IMR-90 (cell line): Measurements from ENCODE around the gene RASAL1.

ENCODE experiments used
- CEBPB ChIP-seq: IDR thresholded peaks from 2 replicates; pipeline ENCODE4 v1.6.1; 2012; ENCODE audit warnings: low read depth, low read length, improper control_type of control experiment
- CHD1 ChIP-seq: IDR thresholded peaks from 2 replicates; pipeline ENCODE4 v1.6.1; 2012; ENCODE audit warnings: low read depth, low read length, improper control_type of control experiment
- CTCF ChIP-seq: conservative IDR thresholded peaks from 2 replicates; pipeline ENCODE4 v1.5.1; 2012; ENCODE audit warnings: mild to moderate bottlenecking, low read depth, low read length, improper control_type of control experiment
- ELK1 ChIP-seq: fragments of 150-350 bp; IDR thresholded peaks from 2 replicates; pipeline ENCODE4 v1.6.1; 2016; ENCODE audit warnings: low read depth, mild to moderate bottlenecking, low read length, moderate library complexity, borderline replicate concordance
- FOS ChIP-seq: fragments of 150-350 bp; IDR thresholded peaks from 2 replicates; pipeline ENCODE4 v1.6.1; 2016; ENCODE audit warnings: low read depth, low read length
- MAFK ChIP-seq: IDR thresholded peaks from 2 replicates; pipeline ENCODE4 v1.6.1; 2012; ENCODE audit warnings: low read depth, low read length, improper control_type of control experiment
- MXI1 ChIP-seq: IDR thresholded peaks from 2 replicates; pipeline ENCODE4 v1.6.1; 2012; ENCODE audit warnings: low read depth, mild to moderate bottlenecking, low read length, moderate library complexity, borderline replicate concordance
- NFE2L2 ChIP-seq: fragments of 150-350 bp; IDR thresholded peaks from 2 replicates; pipeline ENCODE4 v1.6.1; 2016; ENCODE audit warnings: low read depth, mild to moderate bottlenecking, low read length
- POLR2A ChIP-seq: IDR thresholded peaks from 2 replicates; pipeline ENCODE4 v1.6.1; 2012; ENCODE audit warnings: mild to moderate bottlenecking, low read depth, low read length
- RAD21 ChIP-seq: IDR thresholded peaks from 2 replicates; pipeline ENCODE4 v1.6.1; 2012; ENCODE audit warnings: low read length, improper control_type of control experiment
- RCOR1 ChIP-seq: IDR thresholded peaks from 2 replicates; pipeline ENCODE4 v1.6.1; 2012; ENCODE audit warnings: mild to moderate bottlenecking, low read length, improper control_type of control experiment; ENCODE audit not compliant: insufficient replicate concordance
- RFX5 ChIP-seq: IDR thresholded peaks from 2 replicates; pipeline ENCODE4 v1.8.0; 2012; ENCODE audit warnings: low read depth, mild to moderate bottlenecking, low read length, moderate library complexity
- SMC3 ChIP-seq: fragments of 150-350 bp; IDR thresholded peaks from 2 replicates; pipeline ENCODE4 v1.6.1; 2016; ENCODE audit warnings: low read depth, mild to moderate bottlenecking, antibody characterized with exemption, low read length, moderate library complexity
- USF2 ChIP-seq: fragments of 150-350 bp; IDR thresholded peaks from 2 replicates; pipeline ENCODE4 v1.6.1; 2017; ENCODE audit warnings: mild to moderate bottlenecking, antibody characterized with exemption, low read length, low read depth

GRCh38 chr12:113077859-113078255 lies 57.7 kb downstream of the RASAL1 start:
- no peak for TF ChIP-seq FOS
- no peak for TF ChIP-seq CTCF
- TF ChIP-seq CHD1, result no peak
- no peak for TF ChIP-seq POLR2A
- no peak for TF ChIP-seq CEBPB
- no peak for TF ChIP-seq SMC3
- TF ChIP-seq USF2, result no peak
- no peak for TF ChIP-seq RCOR1
- TF ChIP-seq MXI1, result no peak
- TF ChIP-seq MAFK, result no peak
- TF ChIP-seq RFX5, result no peak
- no peak for TF ChIP-seq RAD21
- no peak for TF ChIP-seq NFE2L2
- TF ChIP-seq ELK1, result no peak
